ENCODE data around the gene BICDL2. TPM values are rescaled to one million over a fixed set of nuclear protein-coding genes. Genes with fewer than 3 reads are reported as not detected.

BICDL2 gene
- total and polyA plus RNA-seq, 4 experiments from 2014 or later: not detected

GRCh38 chr16:3027489-3027795 is 9.3 kb downstream of the BICDL2 start:
- no peak overlapping the region for H3K4me3 ChIP-seq (ENCODE audit: low read length in 2 of 2)
- H3K4me3 Mint-ChIP-seq: peak overlapping the region in 1 of 8 donors; percentile 26
- no peak overlapping the region for H3K27ac ChIP-seq (ENCODE audit: low read depth, low read length)
- no peaks in the 10 kb centered on the region for H3K9me3 ChIP-seq (ENCODE audit: control insufficient read depth in 1 of 2, low read length in 2 of 2)
- intact Hi-C loops (cut with micrococcal nuclease): loop anchor here (10.0 kb wide), 1 partner anchor 123 kb away; no protein-coding TSS in a partner anchor
- no peak for DNase-seq
- no peak overlapping the region for H3K27ac Mint-ChIP-seq
- H3K36me3 ChIP-seq (ENCODE audit: insufficient read depth, low read length): peaks cover 20% of the 10 kb centered on the region
- H3K27me3 ChIP-seq (ENCODE audit: insufficient read depth, low read length): peaks cover 11% of the 10 kb centered on the region
- ChIA-PET POLR2A (ENCODE audit: partially characterized antibody) (interaction anchor here (0.7 to 5.4 kb wide), 12 partner anchors 20 to 131 kb away, joined by 3 to 37 read pairs (median 6); partner anchors contain the start of gene ZNF213), CTCF (ENCODE audit: partially characterized antibody) (interaction anchor here (0.7 to 18.6 kb wide), 28 partner anchors 8 to 255 kb away, joined by 3 to 444 read pairs (median 5); partner anchors contain the start of genes BICDL2, CLDN9, MMP25 and TNFRSF12A)
- H3K9me3 Mint-ChIP-seq: peaks cover 0 to 1% (median 0%) of the 10 kb centered on the region in 8 donors
- H3K4me1 Mint-ChIP-seq: peaks cover 17 to 53% (median 35%) of the 10 kb centered on the region in 4 donors
- H3K36me3 Mint-ChIP-seq: peaks cover 3 to 14% of the 10 kb centered on the region in 2 donors
- peaks cover 6 to 9% of the 10 kb centered on the region in 2 donors for H3K27me3 Mint-ChIP-seq
- peaks cover 42% of the 10 kb centered on the region for H3K4me1 ChIP-seq (ENCODE audit: insufficient read depth, low read length)

GRCh38 chr16:3026609-3027488 is 9.9 kb downstream of the BICDL2 start:
- Mint-ChIP-seq H3K4me3 (peak overlapping the region in 2 of 8 donors; percentile 26 to 59), H3K9me3 (peaks cover 0 to 1% (median 0%) of the 10 kb centered on the region in 8 donors), H3K27me3 (peaks cover 4 to 7% of the 10 kb centered on the region in 2 donors), H3K27ac (peak overlapping the region in 2 of 7 donors; percentile 42 to 61), H3K36me3 (peaks cover 3 to 17% of the 10 kb centered on the region in 2 donors), H3K4me1 (peaks cover 20 to 59% (median 40%) of the 10 kb centered on the region in 4 donors)
- Histone ChIP-seq H3K36me3 (ENCODE audit: insufficient read depth, low read length) (peaks cover 20% of the 10 kb centered on the region), H3K4me1 (ENCODE audit: insufficient read depth, low read length) (peaks cover 48% of the 10 kb centered on the region), H3K27ac (ENCODE audit: low read depth, low read length) (no peak overlapping the region), H3K27me3 (ENCODE audit: insufficient read depth, low read length) (peaks cover 9% of the 10 kb centered on the region), H3K9me3 (ENCODE audit: control insufficient read depth in 1 of 2, low read length in 2 of 2) (no peaks in the 10 kb centered on the region), H3K4me3 (ENCODE audit: low read length in 2 of 2) (no peak overlapping the region)
- POLR2A ChIA-PET (ENCODE audit: partially characterized antibody): interaction anchor here (1.0 to 5.4 kb wide), 8 partner anchors 19 to 124 kb away, joined by 4 to 37 read pairs (median 6); no protein-coding TSS in a partner anchor
- DNase-seq: no peak
- intact Hi-C loops (cut with micrococcal nuclease): loop anchor here (10.0 kb wide), 1 partner anchor 122 kb away; no protein-coding TSS in a partner anchor
- CTCF ChIA-PET (ENCODE audit: partially characterized antibody): interaction anchor here (1.1 to 18.6 kb wide), 12 partner anchors 7 to 227 kb away, joined by 3 to 444 read pairs (median 13); partner anchors contain the start of genes CLDN9, MMP25, TNFRSF12A and ZNF213

DNA sequence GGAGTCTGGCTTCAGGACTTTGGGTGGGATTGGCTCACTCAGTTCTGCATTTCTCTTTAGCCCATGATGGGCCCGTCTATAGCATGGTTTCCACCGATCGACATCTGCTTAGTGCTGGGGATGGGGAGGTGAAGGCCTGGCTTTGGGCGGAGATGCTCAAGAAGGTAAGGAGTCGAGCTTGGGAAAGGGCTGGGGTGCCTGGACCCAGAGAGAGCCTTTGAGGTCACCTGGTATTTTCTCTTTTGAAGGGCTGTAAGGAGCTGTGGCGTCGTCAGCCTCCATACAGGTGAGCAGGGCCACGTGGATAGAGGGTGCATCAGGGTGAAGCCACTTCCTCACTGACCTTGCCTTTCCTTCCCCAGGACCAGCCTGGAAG is 10.8 kb downstream of the BICDL2 start:
- H3K4me1 Mint-ChIP-seq: peaks cover 25 to 62% (median 48%) of the 10 kb centered on the region in 4 donors
- DNase-seq: no peak

GRCh38 chr16:3025032-3026002 is 11.4 kb downstream of the BICDL2 start:
- Mint-ChIP-seq H3K9me3 (peaks cover 0 to 1% (median 0%) of the 10 kb centered on the region in 8 donors), H3K27ac (peak overlapping the region in 1 of 7 donors; percentile 42), H3K36me3 (peaks cover 3 to 22% of the 10 kb centered on the region in 2 donors), H3K4me3 (peak overlapping the region in 2 of 8 donors; percentile 12 to 26), H3K27me3 (peaks cover 4% of the 10 kb centered on the region in 2 donors), H3K4me1 (peaks cover 25 to 69% (median 49%) of the 10 kb centered on the region in 4 donors)
- H3K9me3 ChIP-seq (ENCODE audit: control insufficient read depth in 1 of 2, low read length in 2 of 2): no peaks in the 10 kb centered on the region
- ChIA-PET POLR2A (ENCODE audit: partially characterized antibody) (interaction anchor here (2.2 to 2.4 kb wide), 3 partner anchors 20 to 109 kb away, joined by 5 to 11 read pairs (median 7); partner anchors contain the start of genes MMP25 and ZNF213), CTCF (ENCODE audit: partially characterized antibody) (interaction anchor here (0.7 to 18.6 kb wide), 6 partner anchors 9 to 837 kb away, joined by 3 to 444 read pairs (median 8); partner anchors contain the start of gene CLDN9)
- H3K4me3 ChIP-seq (ENCODE audit: low read length in 2 of 2): no peak overlapping the region
- peaks cover 20% of the 10 kb centered on the region for H3K36me3 ChIP-seq (ENCODE audit: insufficient read depth, low read length)
- H3K27me3 ChIP-seq (ENCODE audit: insufficient read depth, low read length): peaks cover 6% of the 10 kb centered on the region
- peak in 1 of 5 donors; percentile 32 for DNase-seq
- no peak overlapping the region for H3K27ac ChIP-seq (ENCODE audit: low read depth, low read length)
- intact Hi-C loops (cut with micrococcal nuclease): loop anchor here (10.0 kb wide), 1 partner anchor 121 kb away; no protein-coding TSS in a partner anchor
- H3K4me1 ChIP-seq (ENCODE audit: insufficient read depth, low read length): peaks cover 61% of the 10 kb centered on the region

More for the DNA sequence above, 10.8 kb downstream of the BICDL2 start:
- H3K4me1 ChIP-seq (ENCODE audit: insufficient read depth, low read length): peaks cover 56% of the 10 kb centered on the region
- peaks cover 9% of the 10 kb centered on the region for H3K27me3 ChIP-seq (ENCODE audit: insufficient read depth, low read length)
- POLR2A ChIA-PET (ENCODE audit: partially characterized antibody): no interaction called here
- Mint-ChIP-seq H3K36me3 (peaks cover 3 to 22% of the 10 kb centered on the region in 2 donors), H3K9me3 (peaks cover 0 to 1% (median 0%) of the 10 kb centered on the region in 8 donors), H3K27ac (peak overlapping the region in 1 of 7 donors; percentile 42), H3K27me3 (peaks cover 4% of the 10 kb centered on the region in 2 donors), H3K4me3 (peak overlapping the region in 2 of 8 donors; percentile 26 to 41)
- CTCF ChIA-PET (ENCODE audit: partially characterized antibody): interaction anchor here (1.1 to 18.6 kb wide), 5 partner anchors 8 to 105 kb away, joined by 5 to 444 read pairs (median 22); partner anchors contain the start of genes CLDN9 and ZNF213
- intact Hi-C loops (cut with micrococcal nuclease): loop anchor here (10.0 kb wide), 1 partner anchor 121 kb away; no protein-coding TSS in a partner anchor
- no peaks in the 10 kb centered on the region for H3K9me3 ChIP-seq (ENCODE audit: control insufficient read depth in 1 of 2, low read length in 2 of 2)
- H3K4me3 ChIP-seq (ENCODE audit: low read length in 2 of 2): no peak overlapping the region
- H3K27ac ChIP-seq (ENCODE audit: low read depth, low read length): no peak overlapping the region
- peaks cover 20% of the 10 kb centered on the region for H3K36me3 ChIP-seq (ENCODE audit: insufficient read depth, low read length)

DNA sequence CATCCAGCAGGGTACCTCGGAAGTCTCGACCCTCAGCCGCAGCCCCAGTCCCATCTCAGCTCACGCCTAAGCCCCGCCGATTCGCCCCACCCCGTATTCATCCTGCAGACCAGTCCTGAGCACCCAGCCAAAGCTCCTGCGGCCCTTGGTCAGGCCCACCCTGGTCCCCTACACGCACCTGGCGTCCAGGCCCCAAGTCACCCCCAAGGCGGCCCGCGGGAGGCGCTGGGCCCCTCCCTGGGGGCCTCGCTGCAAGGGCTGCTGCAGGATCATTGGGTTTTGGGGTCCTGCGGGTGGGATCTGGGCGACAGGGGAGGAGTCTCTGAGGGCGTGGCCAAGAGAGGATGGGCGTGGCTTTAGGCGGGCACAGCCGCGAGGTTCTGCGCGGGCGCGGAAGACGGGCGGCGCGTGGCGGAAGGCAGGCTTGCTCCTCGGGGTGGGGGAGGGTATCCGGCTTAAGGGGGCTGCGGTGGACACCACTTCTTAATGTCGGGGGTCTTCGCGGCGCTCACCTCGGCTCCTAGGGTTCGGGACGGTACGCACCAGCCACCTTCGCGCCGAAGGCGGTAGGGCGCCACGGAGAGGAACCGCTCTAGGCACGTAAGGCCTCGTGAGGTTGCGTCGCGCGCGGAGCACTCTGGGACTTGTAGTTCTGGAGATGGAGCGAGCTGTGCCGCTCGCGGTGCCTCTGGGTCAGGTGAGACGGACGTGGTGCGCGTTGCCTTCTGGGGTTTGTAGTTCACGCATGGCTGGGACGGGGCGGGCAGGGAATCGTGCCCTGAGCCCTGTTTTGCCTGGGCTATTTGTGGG is 12.9 kb downstream of the BICDL2 start, which contains the start of the genes HCFC1R1 and THOC6:
Gene HCFC1R1 (minus strand): TSS at position 274 of the 810 bp plus-strand sequence. CDS start 1 bp downstream, at position 273.
Gene THOC6 (plus strand): TSS at position 367 of the 810 bp plus-strand sequence. CDS start 292 bp downstream, at position 659.
- peaks cover 22 to 67% (median 45%) of the 10 kb centered on the region in 4 donors for H3K4me1 Mint-ChIP-seq
- peak; percentile 95 to 97 (median 95) for DNase-seq
- H3K36me3 Mint-ChIP-seq: peaks cover 3 to 22% of the 10 kb centered on the region in 2 donors
- Histone ChIP-seq H3K36me3 (ENCODE audit: insufficient read depth, low read length) (peaks cover 20% of the 10 kb centered on the region), H3K27ac (ENCODE audit: low read depth, low read length) (peak within 1 kb of the TSS; percentile 90), H3K9me3 (ENCODE audit: control insufficient read depth in 1 of 2, low read length in 2 of 2) (no peaks in the 10 kb centered on the region), H3K27me3 (ENCODE audit: insufficient read depth, low read length) (peaks cover 2% of the 10 kb centered on the region), H3K4me1 (ENCODE audit: insufficient read depth, low read length) (peaks cover 56% of the 10 kb centered on the region), H3K4me3 (ENCODE audit: low read length in 2 of 2) (peak within 1 kb of the TSS; percentile 38 to 85)
- POLR2A ChIA-PET (ENCODE audit: partially characterized antibody): interaction anchor here (0.6 to 5.9 kb wide), 10 partner anchors 7 to 126 kb away, joined by 3 to 89 read pairs (median 6); partner anchors contain the start of genes MMP25, PKMYT1 and ZNF213
- no peaks in the 10 kb centered on the region for H3K27me3 Mint-ChIP-seq
- peak within 1 kb of the TSS; percentile 87 to 97 (median 93) for H3K4me3 Mint-ChIP-seq
- CTCF ChIA-PET (ENCODE audit: partially characterized antibody): interaction anchor here (0.9 to 18.6 kb wide), 5 partner anchors 10 to 106 kb away, joined by 3 to 444 read pairs (median 10); partner anchors contain the start of gene CLDN9
- H3K27ac Mint-ChIP-seq: peak within 1 kb of the TSS; percentile 97 to 99 (median 99)
- no peaks in the 10 kb centered on the region for H3K9me3 Mint-ChIP-seq
- intact Hi-C loops (cut with micrococcal nuclease): loop anchor here (1.0 to 10.0 kb wide), 2 partner anchors 21 to 119 kb away; no protein-coding TSS in a partner anchor
